Activated CD4-positive, alpha-beta T cell treated with anti-CD3 and anti-CD28 coated beads for 4 hours (primary cell): ENCODE data around the gene CAND2.
"Not testable (repeated sequence)": the region's sequence is repeated elsewhere in the genome, so short reads cannot be mapped to it uniquely, and the experiment has no call there.

Experiments used
- DNase-seq, 2 donors: peaks; one replicate each; pipeline ENCODE4 v3.0.0-alpha.2; 2020

Gene CAND2

DNA sequence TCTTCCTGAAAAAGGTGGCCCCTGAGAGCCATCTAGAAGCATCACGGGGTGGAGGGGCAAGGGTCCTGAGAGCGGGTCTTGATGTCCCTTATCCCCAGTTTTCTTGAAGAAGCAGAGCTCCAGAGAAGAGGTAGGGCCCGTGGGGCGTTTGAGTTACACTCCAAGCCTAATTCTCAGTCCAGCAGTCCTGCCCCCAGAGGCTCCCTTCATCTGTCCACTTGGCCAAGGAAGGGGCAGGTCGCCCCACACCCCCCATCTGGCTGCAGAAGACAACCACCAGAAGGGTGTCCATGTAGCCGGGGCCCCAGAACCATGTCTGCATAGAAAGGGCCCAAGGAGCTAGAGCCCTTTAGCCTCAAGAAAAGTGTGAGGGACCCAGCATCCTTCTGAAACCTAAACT, 70.4 kb downstream of the CAND2 start:
- DNase-seq = no peak

DNA sequence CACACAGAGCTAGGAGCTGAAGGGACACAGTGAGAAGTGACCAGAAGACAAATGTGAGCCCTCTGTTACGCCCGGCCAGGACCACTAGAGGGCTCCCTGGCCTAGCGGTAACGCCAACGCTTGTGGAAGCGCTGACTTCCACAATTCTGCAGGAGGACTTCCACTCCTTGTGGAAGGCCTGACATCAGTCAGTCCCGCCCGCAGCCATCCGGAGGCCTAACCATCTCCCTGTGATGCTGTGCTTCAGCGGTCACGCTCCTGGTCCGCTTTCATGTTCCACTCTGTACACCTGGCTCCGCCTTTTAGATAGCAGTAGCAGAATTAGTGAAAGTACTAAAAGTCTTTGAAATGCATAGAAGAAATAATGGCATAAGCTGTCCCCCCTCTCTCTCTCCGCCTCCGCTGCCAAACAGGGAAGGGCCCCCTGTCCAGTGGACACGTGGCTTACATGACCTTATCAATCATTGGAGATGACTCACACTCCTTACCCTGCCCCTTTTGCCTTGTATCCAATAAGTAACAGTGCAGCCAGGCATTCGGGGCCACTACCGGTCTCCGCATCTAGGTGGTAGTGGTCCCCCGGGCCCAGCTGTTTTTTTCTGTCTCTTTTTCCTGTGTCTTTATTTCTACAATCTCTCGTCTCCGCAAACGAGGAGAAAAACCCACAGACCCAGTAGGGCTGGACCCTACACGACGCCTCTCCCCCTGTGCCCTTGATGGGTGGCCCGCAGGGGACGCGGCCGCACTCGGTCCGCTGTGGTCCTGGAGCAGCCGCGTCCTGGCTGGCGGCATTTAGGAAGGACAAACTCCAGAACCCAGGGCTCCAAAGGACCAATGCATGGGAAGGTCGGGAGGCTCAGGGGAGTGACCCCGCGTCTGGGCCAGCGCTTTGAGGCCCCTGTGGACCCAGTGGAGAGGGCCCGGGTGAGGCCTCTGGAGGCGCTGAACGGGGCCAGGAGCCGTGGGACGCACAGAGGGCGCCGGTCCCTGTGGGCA, 71.9 kb downstream of the CAND2 start:
- peak; percentile 46 to 50 for DNase-seq

DNA sequence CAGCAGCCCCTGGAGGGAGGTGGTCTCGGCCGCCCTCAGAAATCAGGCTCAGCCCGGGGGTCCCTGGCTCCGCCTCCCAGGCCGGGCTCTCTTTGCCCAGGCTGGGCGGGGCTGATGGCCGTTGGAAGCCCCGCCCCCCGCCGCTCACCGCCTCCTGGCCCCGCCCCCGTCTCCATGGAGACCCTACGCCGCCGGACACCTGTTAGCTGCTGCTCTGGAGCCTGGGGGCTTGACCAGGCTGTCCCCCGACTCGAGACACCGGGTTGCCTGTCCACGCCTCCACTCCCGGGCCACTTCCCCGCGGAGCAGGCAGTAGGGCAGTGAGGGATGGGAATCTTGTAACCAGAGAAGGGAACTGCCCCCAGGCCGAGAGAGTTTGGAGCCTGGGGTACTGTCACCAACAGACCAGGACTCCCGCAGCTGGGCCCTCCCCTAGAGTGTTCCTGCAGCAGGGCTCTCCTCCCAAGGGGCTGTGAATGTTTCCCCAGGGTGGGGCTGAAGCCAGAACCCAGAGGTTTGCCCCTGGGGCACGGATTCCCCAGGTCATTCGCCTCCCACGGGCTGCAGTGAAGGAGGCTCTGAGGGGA, 72.6 kb downstream of the CAND2 start:
- peak; percentile 13 to 16 for DNase-seq

DNA sequence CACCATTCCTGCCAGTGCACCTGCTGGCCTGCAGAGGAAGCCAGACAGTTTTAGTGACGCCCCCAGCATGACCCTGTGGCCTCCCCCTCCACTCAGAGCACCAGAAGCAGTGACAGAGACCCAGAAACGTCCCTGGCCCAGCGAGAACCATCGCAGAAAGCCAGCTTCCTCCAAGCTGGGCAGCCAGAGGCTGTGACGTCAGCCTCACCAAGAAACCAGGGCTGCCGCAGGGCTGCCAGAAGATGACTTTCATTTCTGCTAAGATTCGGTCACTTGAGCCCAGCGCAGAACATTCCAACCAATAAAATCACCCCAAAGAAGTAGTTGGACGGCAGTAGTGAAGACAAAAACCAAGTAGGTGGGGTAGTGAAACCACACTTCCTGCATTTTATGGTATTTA, 74.5 kb downstream of the CAND2 start:
- no peak for DNase-seq

DNA sequence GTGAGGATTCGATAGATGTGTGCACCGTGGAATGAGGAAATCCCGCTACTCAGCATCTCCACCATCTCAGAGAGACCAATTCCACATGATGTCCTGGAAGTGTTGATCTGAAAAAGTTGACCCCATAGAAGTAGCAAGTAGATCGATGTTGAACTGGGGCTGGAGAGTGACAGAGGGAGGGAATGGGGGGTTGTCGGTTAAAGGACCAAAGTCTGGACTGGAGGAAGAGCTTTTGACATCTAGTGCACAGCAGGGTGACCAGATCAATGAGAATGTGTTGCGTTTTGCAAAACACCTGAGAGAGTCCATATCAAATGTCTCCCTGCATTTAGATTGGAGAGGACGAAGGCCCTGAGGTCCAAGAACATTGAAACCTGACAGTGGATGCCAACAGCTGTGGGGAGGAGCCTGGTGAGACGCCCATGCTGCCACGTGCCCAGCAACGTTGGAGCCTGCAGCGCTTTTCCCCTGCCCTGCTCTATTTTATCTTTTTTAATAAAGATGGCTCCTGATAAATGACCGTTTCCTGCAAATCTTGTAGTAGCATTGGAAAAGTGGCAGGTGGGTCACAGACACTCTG, 75.0 kb downstream of the CAND2 start:
- no peak for DNase-seq

DNA sequence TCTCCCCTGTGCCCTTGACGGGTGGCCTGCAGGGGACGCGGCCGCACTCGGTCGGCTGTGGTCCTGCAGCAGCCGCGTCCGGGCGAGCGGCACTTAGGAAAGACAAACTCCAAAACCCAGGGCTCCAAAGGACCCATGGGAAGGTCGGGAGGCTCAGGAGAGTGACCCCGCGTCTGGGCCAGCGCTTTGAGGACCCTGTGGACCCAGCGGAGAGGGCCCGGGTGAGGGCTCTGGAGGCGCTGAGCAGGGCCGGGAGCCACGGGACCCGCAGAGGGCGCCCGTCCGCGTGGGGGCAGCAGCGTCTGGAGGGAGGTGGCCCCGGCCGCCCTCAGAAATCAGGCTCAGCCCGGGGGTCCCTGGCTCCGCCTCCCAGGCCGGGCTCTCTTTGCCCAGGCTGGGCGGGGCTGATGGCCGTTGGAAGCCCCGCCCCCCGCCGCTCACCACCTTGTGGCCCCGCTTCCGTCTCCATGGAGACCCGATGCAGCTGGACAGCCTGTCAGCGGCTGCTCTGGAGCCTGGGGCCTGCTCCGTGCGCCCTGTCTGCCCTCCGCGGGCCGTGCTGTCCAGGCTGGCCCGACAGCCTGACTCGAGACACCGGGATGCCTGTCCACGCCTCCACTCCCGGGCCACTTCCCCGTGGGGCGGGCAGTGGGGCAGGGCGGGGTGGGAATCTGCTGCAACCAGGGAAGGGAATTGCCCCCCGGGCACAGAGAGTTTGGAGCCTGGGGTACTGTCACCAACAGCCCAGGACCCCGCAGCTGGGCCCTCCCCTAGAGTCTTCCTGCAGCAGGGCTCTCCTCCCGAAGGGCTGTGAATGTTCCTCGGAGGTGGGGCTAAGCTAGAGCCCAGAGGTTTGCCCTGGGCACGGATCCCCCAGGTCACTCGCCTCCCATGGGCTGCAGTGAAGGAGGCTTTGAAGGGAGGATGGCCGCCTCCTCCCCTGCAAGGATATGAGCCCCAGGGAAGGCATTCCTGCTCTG, 79.7 kb downstream of the CAND2 start:
- no peak for DNase-seq

DNA sequence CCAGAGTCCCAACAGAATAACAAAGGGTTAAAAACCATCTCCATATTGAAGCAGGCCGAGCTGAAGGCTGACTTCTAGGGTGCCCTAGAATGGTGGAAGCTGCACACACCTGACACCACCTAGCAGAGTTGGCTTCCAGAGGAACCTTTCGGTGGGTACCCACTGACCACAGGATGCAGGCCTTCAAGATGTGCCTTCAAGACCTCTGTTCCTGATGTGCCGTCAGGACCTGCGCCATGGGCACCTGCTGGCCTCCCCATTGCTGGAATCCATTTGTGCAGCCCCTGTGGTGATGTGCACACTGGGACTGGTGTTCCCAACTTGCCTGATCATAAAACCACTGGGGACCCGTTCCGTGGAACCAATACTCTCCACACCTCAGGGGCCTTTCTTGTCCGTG, 80.6 kb downstream of the CAND2 start:
- no peak for DNase-seq

DNA sequence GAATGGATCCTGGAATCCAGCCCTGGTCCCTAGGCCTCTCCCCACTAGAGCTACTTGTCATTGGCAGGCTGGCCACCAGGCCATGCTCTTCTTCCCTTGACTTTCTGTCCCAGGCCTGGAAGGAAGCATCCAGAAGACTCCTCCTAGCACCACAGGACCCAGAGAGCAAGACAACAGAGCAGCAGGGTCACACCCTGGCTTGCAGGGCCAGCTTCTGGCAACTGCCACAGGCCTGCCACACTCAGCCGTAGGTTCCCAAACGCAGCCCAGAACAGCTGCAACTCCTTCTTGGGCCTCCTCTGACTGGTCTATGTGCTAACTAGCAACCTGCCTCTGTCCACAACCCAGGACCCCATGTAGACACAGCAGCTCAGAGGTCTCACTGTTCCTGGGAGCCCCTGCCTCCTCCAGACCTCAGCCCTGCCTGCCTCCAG, 81.7 kb downstream of the CAND2 start:
- no peak for DNase-seq

DNA sequence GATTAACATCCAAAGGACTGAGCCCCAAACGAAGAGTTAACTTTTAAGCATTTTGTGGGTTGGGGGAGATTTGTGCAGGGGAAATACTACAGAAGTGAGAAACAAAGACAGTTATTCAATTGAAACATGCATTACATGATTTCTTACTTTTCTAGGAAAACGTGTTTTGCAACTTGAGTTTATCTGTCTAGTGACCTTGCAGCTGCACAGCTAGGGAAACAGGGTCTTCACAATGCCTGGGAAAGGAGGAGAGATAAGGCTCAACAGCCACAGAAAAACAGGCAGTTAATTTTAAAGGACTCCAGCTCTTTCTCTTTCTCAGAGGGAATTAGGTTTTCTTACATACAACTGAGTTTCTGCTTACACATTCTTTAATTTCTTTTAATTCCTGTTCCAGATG, 82.3 kb downstream of the CAND2 start:
- not testable (repeated sequence) for DNase-seq

DNA sequence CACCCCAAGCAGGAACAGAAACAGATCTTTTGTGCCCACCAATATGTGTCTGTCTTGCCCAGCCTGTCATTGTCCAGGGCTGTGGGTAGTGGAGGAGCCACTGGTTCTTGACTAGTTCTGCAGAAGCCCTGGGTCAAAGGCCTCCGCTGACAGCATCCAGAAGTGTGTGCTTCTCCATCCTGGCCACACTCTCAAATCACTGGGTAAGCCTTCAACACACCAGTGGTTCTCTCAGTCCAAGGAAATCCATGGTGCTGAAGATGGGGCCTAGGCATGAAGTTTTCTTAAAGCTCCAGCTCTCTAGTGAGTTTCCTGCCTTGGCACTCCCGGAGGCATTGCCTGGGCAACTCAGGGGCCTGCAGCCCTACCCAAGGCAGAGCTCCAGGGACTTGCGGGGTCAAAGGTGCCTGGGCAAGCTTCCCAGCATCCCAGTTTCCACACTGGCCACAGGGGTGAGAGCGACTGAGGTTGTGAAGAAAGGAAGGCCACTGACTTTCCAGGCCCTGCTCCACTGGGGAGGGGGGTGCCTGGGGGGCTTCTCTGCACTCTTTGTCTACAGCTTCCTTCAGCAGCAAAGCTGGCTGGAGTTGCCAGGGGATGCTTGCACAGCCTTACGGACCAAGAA, 82.8 kb downstream of the CAND2 start:
- no peak for DNase-seq

DNA sequence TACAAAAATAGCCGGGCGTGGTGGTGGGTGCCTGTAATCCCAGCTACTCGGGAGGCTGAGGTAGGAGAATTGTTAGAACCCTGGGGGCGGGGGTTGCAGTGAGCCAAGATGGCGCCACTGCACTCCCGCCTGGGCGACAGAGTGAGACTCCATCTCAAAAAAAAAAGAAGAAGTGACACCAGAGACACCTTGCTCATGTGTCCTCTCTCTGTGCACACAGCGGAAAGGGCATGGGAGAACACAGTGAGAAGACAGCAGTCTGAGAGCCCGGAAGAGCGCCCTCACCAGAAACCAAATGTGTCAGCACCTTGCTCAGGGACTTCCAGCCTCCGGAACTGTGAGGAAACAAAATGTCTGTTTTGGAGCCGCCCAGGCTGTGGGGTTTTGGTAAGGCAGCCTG, 85.4 kb downstream of the CAND2 start:
- not testable (repeated sequence) for DNase-seq

DNA sequence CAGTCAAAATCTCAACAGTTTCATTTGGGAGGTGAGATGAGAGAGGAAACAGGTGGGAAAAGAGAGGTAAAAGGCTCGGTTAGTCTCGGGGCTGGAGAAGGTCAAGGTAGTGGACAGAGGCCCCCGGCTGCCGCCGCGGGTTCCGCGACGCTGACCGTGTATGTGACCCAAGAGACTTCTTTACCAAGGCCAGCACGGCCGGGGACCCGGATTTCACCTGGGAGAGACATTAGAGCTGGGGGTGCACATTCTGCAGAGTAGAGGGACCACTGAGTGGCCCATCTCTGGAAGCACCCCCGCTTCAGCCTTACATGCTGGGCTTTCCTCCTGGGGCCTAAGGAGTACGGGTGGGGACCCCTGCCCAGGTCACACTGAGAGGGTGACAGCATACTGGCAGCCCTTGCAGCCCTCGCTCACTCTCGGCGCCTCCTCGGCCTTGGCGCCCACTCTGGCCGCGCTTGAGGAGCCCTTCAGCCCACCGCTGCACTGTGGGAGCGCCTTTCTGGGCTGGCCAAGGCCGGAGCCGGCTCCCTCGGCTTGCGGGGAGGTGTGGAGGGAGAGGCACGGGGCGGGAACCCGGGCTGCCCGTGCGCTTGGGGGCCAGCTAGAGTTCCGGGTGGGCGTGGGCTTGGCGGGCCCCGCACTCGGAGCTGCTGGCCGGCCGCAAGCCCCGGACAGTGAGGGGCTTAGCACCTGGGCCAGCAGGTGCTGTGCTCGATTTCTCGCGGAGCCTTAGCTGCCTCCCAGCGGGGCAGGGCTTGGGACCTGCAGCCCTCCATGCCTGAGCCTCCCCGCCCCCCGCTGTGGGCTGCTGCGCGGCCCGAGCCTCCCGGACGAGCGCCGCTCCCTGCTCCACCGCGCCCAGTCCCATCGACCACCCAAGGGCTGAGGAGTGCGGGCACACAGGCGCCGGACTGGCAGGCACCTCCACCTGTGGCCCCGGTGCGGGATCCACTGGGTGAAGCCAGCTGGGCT, 86.1 kb downstream of the CAND2 start:
- DNase-seq = no peak

DNA sequence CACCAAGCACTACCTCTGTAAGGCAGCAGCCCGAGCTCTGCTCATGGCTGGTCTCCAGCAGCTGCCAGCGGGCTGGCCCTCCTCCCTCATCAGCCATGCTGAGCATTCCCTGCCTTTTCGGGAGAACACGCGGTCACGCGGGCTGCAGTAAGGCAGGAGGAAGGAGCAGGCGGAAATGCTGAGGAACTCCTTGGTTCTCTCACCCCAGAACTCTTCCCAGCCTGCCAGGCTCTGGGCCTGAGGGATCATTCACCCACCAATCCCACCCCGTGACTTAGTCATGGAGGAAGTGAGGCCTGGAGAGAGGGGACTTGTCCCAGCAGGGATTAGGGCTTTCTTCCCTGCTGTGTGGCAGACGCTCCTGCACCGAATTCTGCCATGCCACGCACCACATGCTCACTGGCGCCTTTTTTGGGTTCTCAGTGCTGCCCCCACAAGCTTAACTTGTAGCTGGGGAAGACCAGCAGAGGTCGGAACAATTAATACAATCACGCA, 87.8 kb downstream of the CAND2 start:
- no peak for DNase-seq
